GM12878 (cell line): ENCODE measurements around the gene KAZN. TPM values are rescaled to one million over a fixed set of nuclear protein-coding genes. Genes with fewer than 3 reads are reported as not detected.

ENCODE experiments used
- ATAC-seq: fragments of 200-7000 bp; cut with Tn5 transposase; 3 replicates; pipeline ENCODE4 v1.9.1; 2020; ENCODE audit warnings: mild to moderate bottlenecking, moderate library complexity
- BruUV-seq: library from RNA; stranded (reverse); fragments of 400-500 nt; replicated peaks from 2 replicates; lab custom pipeline; 2021; lab: Mats Ljungman, UMichigan
- CTCF ChIA-PET: fragments of 300-600 bp; sonication (Branson Sonifier 250); formaldehyde crosslinking; extraction: SDS; loops from one replicate; lab custom pipeline; 2021; ENCODE audit warnings: inconsistent platforms; lab: Yijun Ruan, JAX
- POLR2A ChIA-PET: fragments of 350-600 bp; formaldehyde crosslinking; extraction: SDS; loops from one replicate; lab custom pipeline; 2021; ENCODE audit warnings: inconsistent platforms; lab: Charles Lee
- RAD21 ChIA-PET: fragments of 300-600 bp; sonication (Branson Sonifier 250); formaldehyde crosslinking; loops from one replicate; lab custom pipeline; 2023; ENCODE audit warnings: antibody characterized with exemption; ENCODE audit not compliant: unreplicated experiment; lab: Charles Lee
- SMC1A ChIA-PET: fragments of 300-600 bp; sonication (Branson Sonifier 250); formaldehyde crosslinking; loops from one replicate; lab custom pipeline; 2023; ENCODE audit not compliant: unreplicated experiment, uncharacterized antibody; lab: Charles Lee
- DNase-seq: peaks from one replicate; pipeline ENCODE4 v3.0.0-alpha.2; 2011; ENCODE audit warnings: low read depth, low spot score
- FAIRE-seq: peaks from 3 replicates; lab custom pipeline; 2011; peaks lifted over from hg19 to GRCh38; lab: Jason Lieb, UNC
- H2AFZ ChIP-seq: 2 replicates; pipeline ENCODE4 v1.6.0; 2011; ENCODE audit warnings: low read depth, low read length, control low read depth; ENCODE audit not compliant: control insufficient read depth
- H3K27ac ChIP-seq: 2 replicates; pipeline ENCODE4 v1.5.1; 2011; ENCODE audit warnings: control low read depth; ENCODE audit not compliant: control insufficient read depth, insufficient read depth
- H3K27me3 ChIP-seq, 2 experiments: replicated peaks in 1 of 2; 2 replicates each; pipeline versions ENCODE4 v1.6.0 to v1.6.1; 2011; ENCODE audit warnings: low read length in 1 of 2; ENCODE audit not compliant: control insufficient read depth in 2 of 2, insufficient read depth in 2 of 2
- H3K36me3 ChIP-seq, 2 experiments: 2 replicates each; pipeline ENCODE4 v1.5.1; 2011; ENCODE audit warnings: low read length in 1 of 2; ENCODE audit not compliant: control insufficient read depth in 2 of 2, insufficient read depth in 2 of 2
- H3K4me1 ChIP-seq: 2 replicates; pipeline ENCODE4 v1.6.1; 2011; ENCODE audit warnings: mild to moderate bottlenecking, low read length, moderate library complexity, mixed read lengths; ENCODE audit not compliant: control insufficient read depth, insufficient read depth
- H3K4me2 ChIP-seq: 2 replicates; pipeline ENCODE4 v1.6.0; 2011; ENCODE audit warnings: control low read depth; ENCODE audit not compliant: control insufficient read depth, insufficient read depth
- H3K4me3 ChIP-seq: fragments of 200-600 bp; sonication (generic); 2 replicates; pipeline ENCODE4 v1.5.1; 2016
- H3K79me2 ChIP-seq: 2 replicates; pipeline ENCODE4 v1.6.0; 2011; ENCODE audit warnings: low read length; ENCODE audit not compliant: control insufficient read depth, insufficient read depth
- H3K9ac ChIP-seq: 2 replicates; pipeline ENCODE4 v1.8.0; 2011; ENCODE audit warnings: low read length, control low read depth, mixed read lengths; ENCODE audit not compliant: control insufficient read depth, insufficient read depth
- H3K9me3 ChIP-seq: replicated peaks from 3 replicates; pipeline ENCODE4 v1.5.1; 2011; ENCODE audit warnings: mild to moderate bottlenecking, low read length; ENCODE audit not compliant: control insufficient read depth, insufficient read depth
- H4K20me1 ChIP-seq: 2 replicates; pipeline ENCODE4 v1.6.0; 2011; ENCODE audit not compliant: control insufficient read depth, insufficient read depth
- EGR1 ChIP-seq, 2 experiments: IDR thresholded peaks; 1 replicate in 1 of 2; 2 replicates in 1 of 2; pipeline ENCODE4 v1.6.1; 2011 to 2012; ENCODE audit warnings: low read depth in 2 of 2, low read length in 2 of 2, borderline replicate concordance in 1 of 2, mild to moderate bottlenecking in 1 of 2, moderate library complexity in 1 of 2
- IRF4 ChIP-seq: IDR thresholded peaks from 2 replicates; pipeline ENCODE4 v1.6.1; 2011; ENCODE audit warnings: low read depth, low read length
- IRF5 ChIP-seq: fragments of 450-650 bp; IDR thresholded peaks from 2 replicates; pipeline ENCODE4 v1.6.1; 2017; ENCODE audit warnings: borderline replicate concordance
- SIN3A ChIP-seq: IDR thresholded peaks from 2 replicates; pipeline ENCODE4 v1.6.1; 2012; ENCODE audit warnings: low read depth, low read length, improper control_type of control experiment
- SMC3 ChIP-seq: IDR thresholded peaks from 2 replicates; pipeline ENCODE4 v1.6.1; 2011; ENCODE audit warnings: low read length, improper control_type of control experiment, borderline replicate concordance
- SP1 ChIP-seq: IDR thresholded peaks from one replicate; pipeline ENCODE4 v1.6.1; 2011; ENCODE audit warnings: low read depth, low read length
- ZBTB40 ChIP-seq: fragments of 450-650 bp; IDR thresholded peaks from 2 replicates; pipeline ENCODE4 v1.6.1; 2016; ENCODE audit warnings: mild to moderate bottlenecking, moderate library complexity, borderline replicate concordance
- ZNF217 ChIP-seq: fragments of 450-650 bp; IDR thresholded peaks from 2 replicates; pipeline ENCODE4 v1.6.1; 2017; ENCODE audit warnings: antibody characterized with exemption, mild to moderate bottlenecking
- WGBS: methylation state at CpG from one replicate; pipeline ENCODE4 v1.1.6; 2016; ENCODE audit warnings: low lambda C conversion rate; ENCODE audit not compliant: insufficient replicate concordance, insufficient coverage; ENCODE audit errors: missing lambda C conversion rate; 5-methylcytosine and 5-hydroxymethylcytosine counted together
- in situ Hi-C: fragments of 300-500 bp; cut with MboI; formaldehyde crosslinking; loops from 9 replicates; pipeline ENCODE4 v1.14.3; 2018; ENCODE audit warnings: mixed read lengths
- intact Hi-C: fragments of 100-400 bp; cut with micrococcal nuclease; formaldehyde crosslinking; loops from one replicate; pipeline ENCODE4 v1.14.2; 2022; ENCODE audit not compliant: unreplicated experiment
- polyA plus RNA-seq, 11 experiments: library from polyadenylated mRNA; depleted of rRNA in 4 of 11; unstranded in 6 of 11; stranded (reverse) in 5 of 11; fragments of >200 nt; fragmentation: Nextera tagmentation in 4 of 11; fragmentation: Illumina TruSeq in 1 of 11; extraction: Ambion mirVana in 4 of 11; extraction: Trizol in 1 of 11; gene quantifications; 1 replicate in 1 of 11; 2 replicates in 10 of 11; pipeline versions ENCODE4 v1.2.1 to v1.2.3, GENCODE V29; 2011 to 2016; ENCODE audit warnings: inconsistent platforms in 2 of 11, missing spikeins in 2 of 11, low read depth in 1 of 11
- total RNA-seq, 4 experiments: library from RNA; depleted of rRNA in 3 of 4; stranded (reverse); fragments of >200 nt in 3 of 4; fragmentation: Illumina TruSeq in 1 of 4; extraction: Trizol in 1 of 4; gene quantifications; 2 replicates each; pipeline versions ENCODE4 v1.2.1 to v1.2.3, GENCODE V29; 2013 to 2021

Gene KAZN
- total and polyA plus RNA-seq, 10 of the 15 experiments (the other 5 are each of a cell fraction or from before 2014, with no cell fraction given) = 0.72 to 4.0 (median 1.2) TPM

GRCh38 chr1:14552246-14552965 lies 46.1 kb upstream of the KAZN start:
- 75% methylated on average over 10 of the region's 11 CpGs for WGBS
- Histone ChIP-seq H3K36me3 (no peaks in the 10 kb centered on the region), H3K4me3 (no peak overlapping the region), H4K20me1 (no peaks in the 10 kb centered on the region), H3K4me1 (no peaks in the 10 kb centered on the region), H3K27ac (no peak overlapping the region), H3K4me2 (no peak overlapping the region), H3K27me3 (no peaks in the 10 kb centered on the region), H3K9ac (no peak overlapping the region), H3K9me3 (no peaks in the 10 kb centered on the region), H2AFZ (no peak overlapping the region), H3K79me2 (no peaks in the 10 kb centered on the region)
- CTCF ChIA-PET = no interaction called here
- intact Hi-C loops (no loop called here), in situ Hi-C loops (no loop called here)
- ATAC-seq = no peak
- no peak for FAIRE-seq
- no peak for DNase-seq
- no TSS peak for BruUV-seq
- TF ChIP-seq SP1 = no peak
- TF ChIP-seq SMC3 = no peak
- TF ChIP-seq IRF4 = no peak
- no peak for TF ChIP-seq EGR1 (IDR thresholded peaks at IDR 0.05; ENCODE audit: borderline replicate concordance in 1 of 2, low read depth in 2 of 2, low read length in 2 of 2)
- TF ChIP-seq SIN3A = no peak
- TF ChIP-seq ZBTB40 = no peak
- TF ChIP-seq ZNF217 = no peak
- no peak for TF ChIP-seq IRF5
- POLR2A ChIA-PET = no interaction called here
- RAD21 ChIA-PET = no interaction called here
- SMC1A ChIA-PET = interaction anchor here (1.4 kb wide), 1 partner anchor 14 kb away, joined by 3 read pairs; no protein-coding TSS in a partner anchor
